Spleen (tissue), 11 donors: Measurements from ENCODE around the gene ACTN3. TPM values are rescaled to one million over a fixed set of nuclear protein-coding genes. Genes with fewer than 3 reads are reported as not detected.
"Not testable (repeated sequence)": the region's sequence is repeated elsewhere in the genome, so short reads cannot be mapped to it uniquely, and the experiment has no call there.

ENCODE experiments used
- DNase-seq: peaks from one replicate; pipeline ENCODE4 v3.0.0-alpha.2; 2020
- H3K27ac ChIP-seq, 8 donors: fragments of 200-600 bp; sonication (generic) in 7 of 8; 1 replicate in 4 of 8; 2 replicates in 4 of 8; pipeline versions ENCODE4 v1.5.0 to v1.8.0; 2016 to 2021; ENCODE audit warnings: inconsistent platforms in 4 of 8, mild to moderate bottlenecking in 4 of 8, moderate library complexity in 1 of 8
- H3K27me3 ChIP-seq, 7 donors: fragments of 200-600 bp; sonication (generic) in 6 of 7; replicated peaks in 1 of 7; 1 replicate in 4 of 7; 2 replicates in 3 of 7; pipeline versions ENCODE4 v1.5.0 to v1.8.0; 2016 to 2021; ENCODE audit warnings: inconsistent platforms in 3 of 7, mild to moderate bottlenecking in 1 of 7
- H3K36me3 ChIP-seq, 6 donors: fragments of 200-600 bp; sonication (generic) in 5 of 6; 1 replicate in 4 of 6; 2 replicates in 2 of 6; pipeline versions ENCODE4 v1.5.0 to v1.8.0; 2016 to 2021; ENCODE audit warnings: inconsistent platforms in 2 of 6
- H3K4me1 ChIP-seq, 6 donors: fragments of 200-600 bp; sonication (generic) in 5 of 6; 1 replicate in 3 of 6; 2 replicates in 3 of 6; pipeline versions ENCODE4 v1.5.0 to v1.8.0; 2016 to 2021; ENCODE audit warnings: inconsistent platforms in 3 of 6
- H3K4me3 ChIP-seq, 8 donors: fragments of 200-600 bp; sonication (generic) in 7 of 8; 1 replicate in 4 of 8; 2 replicates in 4 of 8; pipeline versions ENCODE4 v1.5.0 to v1.8.0; 2016 to 2021; ENCODE audit warnings: inconsistent platforms in 4 of 8, mild to moderate bottlenecking in 4 of 8, moderate library complexity in 2 of 8
- H3K9me3 ChIP-seq, 8 donors: fragments of 200-600 bp; sonication (generic) in 7 of 8; 1 replicate in 4 of 8; 2 replicates in 4 of 8; pipeline versions ENCODE4 v1.5.0 to v1.8.0; 2016 to 2021; ENCODE audit warnings: inconsistent platforms in 4 of 8
- CTCF ChIP-seq, 11 experiments: fragments of 200-600 bp in 7 of 11; fragments of 450-650 bp in 4 of 11; sonication (generic) in 4 of 11; IDR thresholded peaks in 8 of 11; conservative IDR thresholded peaks in 3 of 11; 1 replicate in 7 of 11; 2 replicates in 4 of 11; pipeline versions ENCODE4 v1.4.0 to v1.8.0; 2016 to 2021; ENCODE audit warnings: antibody characterized with exemption in 11 of 11, inconsistent platforms in 4 of 11, mild to moderate bottlenecking in 1 of 11
- POLR2A ChIP-seq, 3 donors: fragments of 450-650 bp; IDR thresholded peaks; one replicate each; pipeline ENCODE4 v1.5.1; 2017; ENCODE audit warnings: antibody characterized with exemption in 3 of 3, mild to moderate bottlenecking in 1 of 3
- POLR2AphosphoS5 ChIP-seq, 3 donors: sonication (generic); formaldehyde crosslinking; IDR thresholded peaks; one replicate each; pipeline ENCODE4 v1.5.1; 2017; ENCODE audit warnings: antibody characterized with exemption in 3 of 3
- WGBS, 5 donors: extraction: QIAGEN DNeasy Blood & Tissue Kit in 3 of 5; methylation state at CpG; one replicate each; pipeline versions ENCODE4 v1.1.5 to v1.1.7; 2013 to 2018; 5-methylcytosine and 5-hydroxymethylcytosine counted together
- intact Hi-C: fragments of 100-400 bp; cut with DNase I; formaldehyde crosslinking; loops from one replicate; pipeline ENCODE4 v1.15.0; 2023; ENCODE audit warnings: low total_unique reads
- polyA plus RNA-seq, 3 donors: library from polyadenylated mRNA; stranded (reverse); fragments of 200-250 nt; gene quantifications; one replicate each; pipeline ENCODE4 v1.2.1, GENCODE V29; 2013
- total RNA-seq, 7 donors: library from RNA; depleted of rRNA in 3 of 7; stranded (reverse); fragments of >200 nt in 3 of 7; fragmentation: NEBNext Ultra II Directional in 4 of 7; extraction: Animal tissue kit (Norgen Biotek cat#: 25700) in 4 of 7; gene quantifications; one replicate each; pipeline versions ENCODE4 v1.1.0 to v1.2.1, GENCODE V29; 2016 to 2021
- donor health status: healthy with polysubstance abuse.
- donor health status: DM: no; HTN: no; CAD: no; lungs with moderate emphysema.
- donor health status: DM: no; HTN: no; CAD: no.
- donor health status: Bipolar disorder and iron deficiency.
- donor health status: healthy.
- donor health status: DM: no; HTN: no; CAD: no.
- donor health status: DM: yes; HTN: yes; CAD: no.

ACTN3 gene
- total and polyA plus RNA-seq, 10 donors, result 0.05 to 0.34 (median 0.21) TPM; not detected in 3

- Histone ChIP-seq H3K4me3 (no peak overlapping the region), H3K27me3 (no peaks in the 10 kb centered on the region), H3K9me3 (no peaks in the 10 kb centered on the region), H3K4me1 (no peaks in the 10 kb centered on the region), H3K36me3 (peaks cover 0 to 92% (median 29%) of the 10 kb centered on the region in 6 donors), H3K27ac (no peak overlapping the region)
- no peak for DNase-seq
- 69 to 77% (median 74%) methylated on average over 6 of the region's 6 CpGs for WGBS, 5 donors
- no peak for TF ChIP-seq CTCF (IDR thresholded peaks at IDR 0.05 in 8 of 11, conservative IDR thresholded peaks at IDR 0.05 in 3 of 11)
- no peak for TF ChIP-seq POLR2AphosphoS5 (IDR thresholded peaks at IDR 0.05)
- TF ChIP-seq POLR2A (IDR thresholded peaks at IDR 0.05), result no peak
- intact Hi-C loops, result no loop called here
Observed at GRCh38 chr11:66532784-66533183, 13.9 kb upstream of the ACTN3 start.

- Histone ChIP-seq H3K27ac (no peak overlapping the region), H3K4me3 (no peak overlapping the region), H3K27me3 (no peaks in the 10 kb centered on the region), H3K9me3 (no peaks in the 10 kb centered on the region), H3K4me1 (peaks cover 9 to 28% (median 20%) of the 10 kb centered on the region in 6 donors), H3K36me3 (peaks cover 0 to 90% (median 61%) of the 10 kb centered on the region in 6 donors)
- no peak for DNase-seq
- 84 to 93% (median 87%) methylated on average over 10 to 16 of the region's 16 CpGs for WGBS, 5 donors
- intact Hi-C loops, result no loop called here
- TF ChIP-seq POLR2A (IDR thresholded peaks at IDR 0.05) (no peak), POLR2AphosphoS5 (IDR thresholded peaks at IDR 0.05) (peak in 1 of 3 donors; percentile 47)
Observed at GRCh38 chr11:66539170-66539869, 7.4 kb upstream of the ACTN3 start.

GRCh38 chr11:66539870-66540213, 6.9 kb upstream of the ACTN3 start:
- Histone ChIP-seq H3K36me3 (peaks cover 0 to 86% (median 59%) of the 10 kb centered on the region in 6 donors), H3K4me1 (peaks cover 14 to 34% (median 25%) of the 10 kb centered on the region in 6 donors), H3K9me3 (no peaks in the 10 kb centered on the region), H3K27me3 (no peaks in the 10 kb centered on the region), H3K27ac (no peak overlapping the region), H3K4me3 (no peak overlapping the region)
- no peak for DNase-seq
- WGBS, 5 donors, result 89 to 96% (median 93%) methylated on average over 10 of the region's 10 CpGs
- TF ChIP-seq CTCF (IDR thresholded peaks at IDR 0.05 in 8 of 11, conservative IDR thresholded peaks at IDR 0.05 in 3 of 11) (no peak), POLR2AphosphoS5 (IDR thresholded peaks at IDR 0.05) (peak in 1 of 3 donors; percentile 3)
- intact Hi-C loops, result no loop called here

GRCh38 chr11:66540598-66540997, 6.1 kb upstream of the ACTN3 start:
- H3K27ac ChIP-seq, DNase-seq, H3K27me3 ChIP-seq, H3K4me3 ChIP-seq, H3K9me3 ChIP-seq, intact Hi-C loops: not testable (repeated sequence)
- 64 to 87% (median 75%) methylated on average over 6 to 8 of the region's 8 CpGs for WGBS, 5 donors
- peaks cover 0 to 78% (median 59%) of the 10 kb centered on the region in 6 donors for H3K36me3 ChIP-seq
- H3K4me1 ChIP-seq, result peaks cover 20 to 41% (median 32%) of the 10 kb centered on the region in 6 donors

- no peak for TF ChIP-seq POLR2A (IDR thresholded peaks at IDR 0.05)
- no peak for TF ChIP-seq POLR2AphosphoS5 (IDR thresholded peaks at IDR 0.05)
- TF ChIP-seq CTCF (IDR thresholded peaks at IDR 0.05 in 8 of 11, conservative IDR thresholded peaks at IDR 0.05 in 3 of 11), result no peak
- 79 to 94% (median 84%) methylated on average over 4 of the region's 4 CpGs for WGBS, 5 donors
- Histone ChIP-seq H3K4me3 (no peak overlapping the region), H3K36me3 (peaks cover 0 to 65% (median 47%) of the 10 kb centered on the region in 6 donors), H3K9me3 (no peaks in the 10 kb centered on the region), H3K4me1 (peaks cover 25 to 52% (median 40%) of the 10 kb centered on the region in 6 donors), H3K27ac (no peak overlapping the region), H3K27me3 (peaks cover 0 to 5% (median 0%) of the 10 kb centered on the region in 7 donors)
- DNase-seq, result no peak
- intact Hi-C loops, result no loop called here
Observed at GRCh38 chr11:66541892-66542291, 4.8 kb upstream of the ACTN3 start.
